Measurements from ENCODE around the gene RBMX.
"Not testable (repeated sequence)": the region's sequence is repeated elsewhere in the genome, so short reads cannot be mapped to it uniquely, and the experiment has no call there.

RBMX gene

DNA sequence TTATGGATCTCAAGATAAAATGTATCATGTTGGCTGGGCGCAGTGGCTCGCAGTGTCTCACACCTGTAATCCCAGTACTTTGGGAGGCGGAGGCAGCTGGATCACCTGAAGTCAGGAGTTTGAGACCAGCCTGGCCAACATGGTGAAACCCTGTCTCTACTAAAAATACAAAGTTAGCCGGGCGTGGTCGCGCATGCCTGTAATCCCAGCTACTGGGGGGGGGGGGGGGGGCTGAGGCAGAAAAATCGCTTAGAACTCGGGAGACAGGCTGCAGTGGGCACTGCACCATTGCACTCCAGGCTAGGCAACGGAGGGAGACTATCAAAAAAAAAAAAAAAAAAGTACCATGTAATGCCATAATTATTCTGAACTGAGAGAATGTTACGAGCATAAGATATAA lies 2.1 kb downstream of the RBMX start:
- DNase-seq (ENCODE audit: low read depth, low spot score) = no peak

DNA sequence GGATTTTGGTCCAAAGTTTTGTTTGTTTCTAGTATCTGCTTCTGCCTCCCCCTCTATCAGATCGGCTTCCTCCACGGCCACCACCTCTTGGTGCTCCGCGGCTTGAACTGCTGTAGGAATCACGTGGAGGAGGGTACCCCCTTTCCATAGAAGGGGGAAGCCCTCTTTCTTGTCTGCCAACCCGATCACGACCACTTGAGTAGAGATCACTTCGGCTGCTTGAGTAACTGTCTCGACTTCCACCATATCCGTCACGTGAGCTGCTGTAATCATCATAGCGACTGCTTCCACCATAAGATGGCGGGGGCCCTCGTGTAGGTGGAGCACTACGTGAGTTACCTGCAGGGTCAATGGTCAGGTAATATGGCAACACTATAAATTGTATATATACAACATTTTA lies 6.4 kb downstream of the RBMX start:
- not testable (repeated sequence) for DNase-seq (ENCODE audit: low read depth, low spot score)

DNA sequence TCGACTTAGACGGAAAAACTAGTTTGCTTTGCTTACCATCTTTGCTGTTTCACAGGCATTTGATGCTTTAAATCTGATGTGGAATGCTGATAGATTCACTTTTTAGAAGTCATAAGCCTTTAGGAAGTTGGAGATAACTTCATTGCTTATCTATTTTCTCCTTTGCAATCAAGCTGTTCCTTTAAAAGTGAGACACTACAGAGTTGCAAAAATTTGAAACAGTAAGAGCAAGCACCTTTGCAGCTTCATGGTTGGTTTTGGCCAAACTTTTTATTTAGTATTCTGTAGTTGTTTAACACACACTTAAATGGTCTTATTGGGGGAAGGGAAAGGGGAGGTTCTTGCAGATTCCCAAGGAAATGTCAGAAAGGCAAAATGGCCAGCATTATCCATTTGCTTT lies 7.3 kb downstream of the RBMX start:
- not testable (repeated sequence) for DNase-seq (ENCODE audit: low read depth, low spot score)

DNA sequence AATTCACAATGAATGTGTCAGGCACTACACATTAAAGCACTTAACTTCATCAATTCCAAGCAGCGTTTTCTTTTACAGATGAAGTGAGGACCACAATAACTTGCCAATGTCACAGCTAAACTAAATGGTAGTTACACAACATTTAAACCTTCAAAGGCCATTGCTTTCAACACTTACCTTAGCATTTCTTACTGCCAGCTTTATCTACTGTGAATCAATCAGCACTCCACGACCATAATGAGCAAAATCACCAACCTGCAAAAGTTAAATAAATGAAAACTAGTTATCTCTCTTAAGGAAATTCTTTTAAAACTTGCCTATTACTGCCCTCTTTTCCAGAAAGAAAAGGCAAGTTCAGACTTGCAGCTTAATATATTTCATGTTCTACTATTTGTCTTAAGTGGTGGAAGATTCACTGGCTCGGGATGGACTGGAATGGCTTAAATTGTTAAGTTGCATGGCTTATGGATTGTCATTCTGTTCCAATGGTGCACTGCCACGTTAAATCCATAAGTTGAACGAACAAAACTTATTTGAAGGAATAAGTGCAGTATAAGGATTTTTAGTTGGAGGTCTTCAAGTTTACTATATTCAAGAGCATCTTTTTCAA lies 8.3 kb downstream of the RBMX start:
- DNase-seq (ENCODE audit: low read depth, low spot score) = no peak

DNA sequence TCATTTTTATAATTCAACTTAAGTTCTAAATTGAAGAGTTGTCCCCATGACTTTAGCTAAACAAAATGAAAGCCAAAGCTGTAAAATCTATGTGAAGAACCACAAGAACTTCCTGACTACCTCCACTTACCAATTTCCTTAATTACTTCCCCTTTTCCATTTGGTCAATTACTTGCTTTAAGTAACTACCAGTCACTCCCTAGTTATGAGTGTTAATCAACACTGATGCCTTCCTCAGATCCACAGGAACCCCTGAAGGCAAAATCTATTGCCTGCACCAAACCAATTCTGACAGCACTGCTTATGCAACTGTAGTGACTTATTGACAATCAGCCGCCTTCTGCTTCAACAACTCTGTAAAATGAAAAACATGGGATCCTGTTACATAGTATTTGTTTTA lies 10.5 kb downstream of the RBMX start:
- no peak for DNase-seq (ENCODE audit: low read depth, low spot score)

DNA sequence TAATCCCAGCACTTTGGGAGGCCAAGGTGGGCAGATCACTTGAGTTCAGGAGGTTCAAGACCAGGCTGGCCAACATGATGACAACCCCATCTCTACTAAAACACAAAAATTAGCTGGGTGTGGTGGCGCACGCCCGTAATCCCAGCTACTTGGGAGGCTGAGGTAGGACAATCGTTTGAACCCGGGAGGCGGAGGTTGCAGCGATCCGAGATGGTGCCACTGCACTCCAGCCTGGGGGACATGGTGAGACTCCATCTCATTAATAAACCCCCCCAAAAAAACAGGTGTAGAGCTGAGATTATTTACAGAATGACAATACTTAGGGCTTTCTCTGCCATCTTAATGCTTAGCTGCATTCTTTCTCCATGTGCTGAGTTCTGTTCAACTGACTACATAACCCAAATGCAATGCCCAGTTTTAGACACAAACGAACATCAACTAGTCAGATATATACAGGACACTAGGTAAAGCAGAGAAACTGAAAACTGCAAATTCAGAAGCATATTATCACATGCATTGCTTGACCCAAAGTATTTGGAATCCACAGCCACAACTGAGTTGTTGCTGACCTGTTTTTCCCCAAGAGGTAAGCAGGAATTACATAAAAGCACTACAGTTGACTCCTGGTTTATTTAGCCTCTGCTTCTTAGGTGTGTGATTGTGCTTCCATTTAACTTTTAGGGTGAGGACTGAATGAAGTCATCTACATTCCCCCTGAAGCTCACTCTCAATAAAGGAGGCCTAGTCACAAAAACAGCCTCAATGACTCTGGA lies 12.1 kb downstream of the RBMX start:
- no peak for DNase-seq (ENCODE audit: low read depth, low spot score)

DNA sequence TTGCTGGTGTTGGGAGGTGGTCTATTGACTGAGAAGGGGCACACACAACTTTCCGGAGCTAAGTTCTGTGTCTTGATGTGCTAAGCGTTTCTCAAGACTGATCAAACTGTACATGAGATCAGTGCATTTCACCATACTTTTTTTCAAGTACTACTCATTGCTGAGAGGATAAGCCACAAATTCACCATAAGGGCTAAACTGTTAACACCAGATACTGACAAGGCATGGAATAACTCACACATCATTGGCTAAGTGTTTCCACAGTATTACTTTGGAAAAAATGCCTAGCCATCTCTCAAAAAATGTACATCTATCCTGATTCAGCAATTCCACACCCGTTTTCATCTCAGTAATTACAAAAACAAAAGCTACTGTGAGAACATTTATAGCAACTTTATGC lies 13.0 kb downstream of the RBMX start:
- no peak for DNase-seq (ENCODE audit: low read depth, low spot score)

DNA sequence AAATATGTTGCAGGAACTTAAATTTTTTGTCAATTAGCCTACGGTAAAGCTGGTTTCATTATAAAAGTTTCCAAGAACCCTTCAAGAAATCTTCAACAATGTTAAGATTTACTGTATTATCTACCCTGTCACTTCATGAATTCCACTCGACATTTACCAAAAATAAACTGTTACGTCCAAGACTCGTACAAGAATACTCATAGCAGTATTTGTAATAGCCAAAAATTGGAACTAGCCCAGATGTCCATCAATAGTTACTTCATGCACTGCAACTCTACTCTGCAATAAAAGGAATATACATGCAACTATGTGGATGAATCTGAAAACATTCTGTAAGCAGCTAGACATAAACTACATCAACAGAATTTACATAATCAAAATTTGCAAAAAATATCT lies 13.4 kb downstream of the RBMX start:
- no peak for DNase-seq (ENCODE audit: low read depth, low spot score)

DNA sequence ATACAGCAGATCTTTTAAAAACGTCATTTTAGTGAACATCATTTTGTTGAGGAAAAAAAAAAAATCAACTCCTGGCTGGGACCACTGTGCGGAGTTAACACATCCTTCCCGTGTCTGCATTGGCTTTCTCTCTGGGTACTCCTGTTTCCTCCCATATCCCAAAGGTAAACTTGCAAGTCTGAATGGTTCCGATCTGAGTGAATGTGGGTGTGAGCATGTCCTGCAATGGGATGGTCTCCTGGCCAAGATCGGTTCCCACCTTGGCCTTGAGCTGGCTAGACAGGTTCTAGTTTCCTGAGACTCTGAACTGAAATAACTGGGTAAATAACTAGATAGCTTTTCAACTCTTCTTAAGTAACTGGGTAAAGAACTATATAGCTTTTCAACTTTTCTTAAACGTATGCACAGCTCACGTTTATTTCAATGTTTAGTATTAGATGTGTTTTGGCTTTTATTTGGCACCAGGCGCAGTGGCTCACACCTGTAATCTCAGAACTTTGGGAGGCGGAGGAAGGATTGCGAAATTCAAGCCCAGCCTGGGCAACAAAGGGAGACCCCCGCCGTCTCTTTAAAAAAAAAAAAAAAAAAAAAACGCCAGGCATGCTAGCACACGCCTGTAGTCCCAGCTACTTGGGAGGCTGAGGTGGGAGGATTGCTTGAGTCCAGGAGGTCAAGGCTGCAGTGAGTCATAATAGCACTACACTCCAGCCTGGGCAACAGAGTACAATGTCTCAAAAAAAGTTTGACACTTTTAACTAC lies 14.0 kb downstream of the RBMX start:
- DNase-seq (ENCODE audit: low read depth, low spot score) = no peak

DNA sequence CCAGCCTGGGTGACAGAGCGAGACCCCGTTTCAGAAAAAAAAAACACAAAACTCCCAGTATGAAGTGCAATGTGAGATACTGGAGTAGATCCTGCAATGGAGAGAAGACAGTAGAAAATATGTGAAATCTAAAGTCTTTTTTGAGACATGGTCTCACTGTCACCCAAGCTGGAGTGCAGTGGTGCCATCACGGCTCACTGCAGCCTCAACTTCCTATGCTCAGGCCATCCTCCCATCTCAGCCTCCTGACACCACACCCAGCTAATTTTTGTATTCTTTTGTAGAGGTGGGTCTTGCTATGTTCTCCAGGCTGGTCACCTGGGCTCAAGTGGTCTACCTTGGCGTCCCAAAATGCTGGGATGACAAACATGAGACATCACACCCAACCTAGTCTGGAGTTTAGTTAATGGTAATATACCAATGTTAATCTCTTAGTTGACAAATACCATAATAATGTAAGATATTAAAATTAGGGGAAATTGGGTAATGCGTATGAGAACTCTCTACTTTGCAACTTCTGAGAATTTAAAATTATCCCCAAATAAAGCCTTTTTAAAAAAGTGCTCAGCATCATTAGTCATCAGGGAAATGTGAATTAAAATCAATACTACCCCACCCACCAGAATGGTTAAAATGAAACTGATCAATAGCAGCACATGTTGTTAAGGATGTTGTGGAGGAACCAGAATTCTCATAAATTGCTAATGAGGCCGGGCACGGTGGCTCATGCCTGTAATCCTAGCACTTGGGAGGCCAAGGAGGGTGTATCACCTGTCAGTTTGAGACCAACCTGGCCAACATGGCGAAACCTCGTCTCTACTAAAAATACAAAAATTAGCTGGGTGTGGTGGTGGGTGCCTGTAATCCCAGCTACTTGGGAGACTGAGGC lies 15.0 kb downstream of the RBMX start:
- DNase-seq (ENCODE audit: low read depth, low spot score) = no peak

DNA sequence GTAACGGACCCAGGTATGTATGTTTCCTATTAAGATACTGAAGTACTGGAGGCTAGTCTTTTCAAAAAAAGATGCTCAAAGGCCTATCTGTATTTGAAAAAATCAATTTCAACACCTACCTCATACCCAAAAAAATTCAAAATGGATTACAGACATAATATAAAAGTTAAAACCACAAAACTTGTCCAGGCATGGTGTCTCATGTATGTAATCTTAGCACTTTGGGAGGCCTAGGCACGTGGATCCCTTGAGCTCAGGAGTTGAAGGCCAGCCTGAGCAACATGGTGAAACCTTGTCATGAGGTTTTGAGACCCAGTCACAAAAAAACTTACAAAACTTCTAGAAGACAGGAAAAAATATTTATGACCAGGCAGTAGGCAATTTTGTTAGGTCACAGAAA lies 16.7 kb downstream of the RBMX start:
- DNase-seq (ENCODE audit: low read depth, low spot score) = no peak

DNA sequence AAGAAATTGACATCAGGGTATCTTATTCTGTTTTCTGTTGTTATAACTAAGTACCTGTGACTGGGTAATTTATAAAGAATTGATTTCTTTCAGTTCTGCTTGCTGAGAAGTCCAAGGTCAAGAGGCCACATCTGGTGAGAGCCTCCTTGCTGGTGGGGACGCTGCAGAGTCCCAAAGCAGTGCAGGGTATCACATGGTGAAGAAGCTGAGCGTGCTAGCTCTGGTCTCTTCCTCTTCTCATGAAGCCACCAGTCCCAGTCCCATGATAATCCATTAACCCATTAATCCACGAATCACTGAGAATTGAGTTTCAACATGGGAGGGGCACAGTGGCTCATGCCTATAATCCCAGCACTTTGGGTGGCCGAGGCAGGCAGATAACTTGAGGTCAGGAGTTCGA lies 18.0 kb downstream of the RBMX start:
- DNase-seq (ENCODE audit: low read depth, low spot score) = no peak

DNA sequence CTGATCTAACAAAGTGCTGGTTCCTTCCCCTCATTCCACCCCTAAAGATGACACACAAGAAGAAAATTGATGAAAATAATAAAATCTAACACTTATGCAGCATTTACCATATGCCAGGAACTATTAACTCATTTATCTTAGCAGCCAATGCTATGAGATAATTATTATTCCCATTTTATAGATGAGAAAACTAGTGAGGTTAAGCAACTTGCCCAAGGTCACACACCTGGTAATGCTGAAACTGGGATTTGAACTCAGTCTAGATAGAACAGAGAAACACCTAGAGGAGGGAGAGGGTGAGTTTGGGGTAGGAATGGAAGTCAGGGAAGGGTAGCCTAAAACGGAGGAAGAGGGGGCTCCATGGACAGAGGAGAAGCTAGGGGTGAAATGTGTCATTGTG lies 18.6 kb downstream of the RBMX start:
- DNase-seq (ENCODE audit: low read depth, low spot score) = no peak

DNA sequence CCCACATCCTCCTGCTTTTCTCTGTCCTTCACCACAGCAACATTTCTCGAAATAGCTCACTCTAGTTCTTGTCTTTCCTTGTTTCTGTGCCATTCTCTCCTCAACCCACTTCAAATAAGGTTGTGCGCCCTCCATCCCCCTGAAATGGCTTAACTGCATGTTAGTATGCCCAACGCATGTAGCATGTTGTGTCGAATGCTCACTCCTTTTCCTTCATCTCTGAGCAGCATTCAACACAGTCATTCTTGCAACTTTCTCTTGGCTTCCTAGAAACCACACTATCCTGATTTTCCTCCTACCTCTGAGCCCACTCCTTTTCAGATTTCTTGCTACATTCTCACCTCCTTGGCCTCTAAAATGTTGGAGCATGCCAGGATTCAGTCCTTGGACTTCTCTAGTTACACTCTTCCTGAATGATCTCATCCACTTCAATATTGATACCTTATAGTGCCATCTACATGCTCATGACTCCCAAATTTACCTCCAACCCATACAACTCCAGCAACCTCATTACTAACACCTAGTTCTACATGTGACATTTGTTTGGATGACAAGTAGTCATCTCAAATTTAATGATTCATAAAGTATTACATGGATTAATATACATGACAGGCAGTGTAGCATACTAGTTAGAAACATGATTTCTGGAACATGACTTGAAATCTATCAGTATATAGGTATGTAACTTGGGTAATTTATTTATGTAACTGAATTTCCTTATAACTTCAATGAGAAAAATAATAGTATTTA lies 22.3 kb downstream of the RBMX start:
- no peak for DNase-seq (ENCODE audit: low read depth, low spot score)

DNA sequence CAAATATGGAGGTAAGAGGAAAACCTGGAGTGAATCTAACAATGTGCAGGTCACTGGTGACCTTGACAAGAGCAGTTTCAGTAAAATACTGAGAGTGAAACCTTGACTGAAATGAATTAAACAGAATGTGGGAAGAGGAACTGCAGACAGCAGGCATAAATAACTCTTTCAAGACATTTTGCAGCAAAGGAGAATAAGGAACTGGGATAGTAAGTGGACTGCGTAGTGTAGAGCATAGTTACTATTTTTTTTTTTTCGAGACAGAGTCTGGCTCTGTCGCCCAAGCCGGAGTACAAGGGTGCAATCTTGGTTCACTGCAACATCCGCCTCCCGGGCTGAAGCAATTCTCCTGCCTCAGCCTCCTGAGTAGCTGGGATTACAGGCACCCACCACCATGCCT lies 24.0 kb downstream of the RBMX start:
- no peak for DNase-seq (ENCODE audit: low read depth, low spot score)

DNA sequence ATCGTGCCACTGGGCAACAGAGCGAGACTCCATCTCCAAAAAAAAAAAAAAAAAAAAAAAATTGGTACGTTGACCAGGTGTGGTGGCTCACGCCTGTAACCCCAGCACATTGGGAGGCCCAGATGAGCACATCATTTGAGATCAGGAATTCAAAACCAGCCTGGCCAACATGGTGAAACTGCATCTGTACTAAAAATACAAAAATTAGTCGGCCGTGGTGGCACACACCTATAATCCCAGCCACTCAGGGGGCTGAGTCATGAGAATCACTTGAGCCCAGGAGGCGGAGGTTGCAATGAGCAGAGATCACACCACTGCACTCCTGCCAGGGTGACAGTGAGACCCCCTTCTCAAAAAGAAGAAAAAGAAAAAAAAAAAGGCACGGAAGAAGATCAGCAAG lies 24.5 kb downstream of the RBMX start:
- no peak for DNase-seq (ENCODE audit: low read depth, low spot score)

DNA sequence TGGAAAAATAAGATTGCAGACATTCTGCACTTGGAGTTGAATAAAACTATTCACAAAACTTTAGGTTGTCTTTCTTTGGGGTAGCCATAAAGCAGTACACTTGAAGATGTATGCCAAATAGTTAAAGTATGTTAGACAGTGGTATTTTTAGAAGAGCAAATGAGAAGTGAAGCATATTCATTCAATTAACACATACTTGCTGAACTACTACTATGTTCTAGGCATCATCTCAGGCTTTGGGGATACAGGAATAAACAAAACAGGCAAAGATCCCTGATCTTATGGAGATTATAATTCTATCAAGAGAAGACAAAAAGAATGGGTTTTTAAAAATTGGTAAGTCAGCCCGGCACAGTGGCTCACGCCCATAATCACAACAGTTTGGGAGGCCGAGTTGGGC lies 29.0 kb downstream of the RBMX start:
- DNase-seq (ENCODE audit: low read depth, low spot score) = no peak

DNA sequence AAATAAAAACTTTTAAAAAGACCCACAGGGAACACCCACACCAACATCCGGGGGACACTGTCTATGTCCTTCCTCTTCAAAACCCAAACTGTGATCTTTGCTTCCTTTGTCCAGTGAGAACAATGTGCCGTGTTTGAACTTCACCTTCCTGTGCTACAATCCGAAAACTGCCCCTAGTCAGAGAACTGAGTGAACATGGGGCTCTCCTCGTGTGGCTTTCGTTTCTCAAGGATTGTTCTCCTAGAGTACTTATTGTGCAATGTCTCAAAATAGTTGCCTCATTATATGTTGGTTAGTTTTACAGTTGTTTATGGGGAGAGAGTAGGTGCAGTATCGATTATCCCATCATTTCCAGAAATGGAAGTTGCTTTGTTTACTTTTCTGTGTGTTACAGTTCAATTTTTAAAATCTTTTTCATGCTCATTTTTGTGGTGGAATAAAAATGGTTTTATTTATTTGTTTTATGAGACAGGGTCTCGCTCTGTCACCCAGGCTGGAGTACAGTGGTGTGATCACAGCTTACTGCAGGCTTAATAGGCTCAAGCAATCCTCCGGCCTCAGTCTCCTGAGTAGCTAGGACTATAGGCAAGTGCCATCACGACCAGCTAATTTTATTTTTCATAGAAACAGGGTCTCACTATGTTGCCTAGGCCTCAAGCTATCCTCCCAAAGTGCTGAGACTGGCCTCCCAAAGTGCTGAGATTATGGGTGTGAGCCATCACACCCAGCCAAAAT lies 29.9 kb downstream of the RBMX start:
- DNase-seq (ENCODE audit: low read depth, low spot score) = no peak

DNA sequence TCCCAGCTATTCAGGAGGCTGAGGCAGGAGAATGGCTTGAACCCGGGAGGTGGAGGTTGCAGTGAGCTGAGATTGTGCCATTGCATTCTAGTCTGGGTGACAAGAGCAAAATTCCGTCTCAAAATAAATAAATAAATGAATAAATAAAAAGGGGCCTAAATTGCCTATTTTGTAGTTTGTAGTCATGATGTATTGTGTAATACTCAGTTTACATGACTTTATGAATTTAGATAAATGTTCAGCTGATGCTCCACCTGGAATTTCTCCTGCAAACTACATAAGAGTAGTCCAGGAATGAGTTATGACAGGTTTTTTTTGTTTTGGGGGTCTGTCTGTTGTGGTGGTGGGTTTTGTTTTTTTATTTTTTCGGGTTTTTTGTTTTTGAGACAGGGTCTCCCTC lies 31.1 kb downstream of the RBMX start:
- DNase-seq (ENCODE audit: low read depth, low spot score) = no peak

DNA sequence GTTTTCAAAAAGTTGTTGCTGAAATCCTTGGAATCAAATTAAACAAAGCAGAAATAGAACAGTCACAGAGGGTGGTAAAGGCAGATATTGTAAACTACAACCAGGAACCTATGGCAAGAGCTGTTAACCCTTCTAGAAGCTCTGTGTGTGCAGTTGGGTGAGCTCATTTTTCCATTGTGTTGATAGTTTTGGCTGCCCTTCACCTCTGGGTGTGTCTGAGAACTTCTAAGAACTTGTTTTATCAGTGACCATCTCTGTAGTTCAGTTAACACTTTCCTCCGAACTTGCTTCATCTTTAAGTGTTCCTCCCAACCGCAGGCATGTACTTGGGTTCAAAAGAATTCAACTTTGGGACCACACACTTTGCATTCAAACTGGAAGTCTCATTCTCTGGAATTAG lies 32.7 kb downstream of the RBMX start:
- no peak for DNase-seq (ENCODE audit: low read depth, low spot score)

DNA sequence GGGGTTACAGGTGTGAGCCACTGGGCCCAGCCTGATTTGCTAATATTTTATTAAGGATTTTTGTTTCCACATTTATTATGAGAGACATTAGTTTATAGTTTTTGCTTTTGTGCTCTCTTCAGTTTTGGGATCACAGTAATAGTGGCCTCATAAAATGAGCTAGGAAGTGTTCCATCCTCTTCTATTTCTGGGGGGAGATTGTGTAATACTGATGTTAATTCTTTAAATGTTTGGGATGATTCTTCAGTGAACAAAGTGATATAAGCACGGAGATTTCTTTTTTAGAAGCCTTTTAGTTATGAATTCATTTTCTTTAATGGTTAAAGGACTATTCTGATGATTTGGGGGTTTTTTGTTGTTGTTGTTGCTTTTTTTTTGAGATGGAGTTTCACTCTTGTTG lies 41.3 kb downstream of the RBMX start:
- no peak for DNase-seq (ENCODE audit: low read depth, low spot score)
